Measurements from ENCODE around the gene MCRS1. TPM values are rescaled to one million over a fixed set of nuclear protein-coding genes. Genes with fewer than 3 reads are reported as not detected.

Gene MCRS1
- total RNA-seq, 1 donor from 2014 or later: 21.6 TPM

GRCh38 chr12:49555631-49556390 is 12.1 kb downstream of the MCRS1 start:
- DNase-seq: no peak

DNA sequence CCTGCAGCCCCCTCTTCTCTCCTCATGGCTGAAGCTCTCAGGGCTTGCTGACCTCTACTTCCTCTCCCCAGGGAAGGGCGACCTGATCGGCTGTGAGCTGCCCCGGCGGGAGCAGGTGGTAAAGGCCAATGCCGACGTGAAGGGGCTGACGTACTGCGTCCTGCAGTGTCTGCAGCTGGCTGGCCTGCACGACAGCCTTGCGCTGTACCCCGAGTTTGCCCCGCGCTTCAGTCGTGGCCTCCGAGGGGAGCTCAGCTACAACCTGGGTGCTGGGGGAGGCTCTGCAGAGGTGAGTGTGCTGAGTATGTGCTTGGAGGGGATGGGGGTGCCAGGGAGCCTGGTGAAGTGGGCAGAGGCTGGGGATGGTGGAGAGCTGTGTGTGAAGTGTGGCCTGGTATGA is 13.7 kb downstream of the MCRS1 start:
- DNase-seq: no peak

GRCh38 chr12:49553512-49554088 is 14.3 kb downstream of the MCRS1 start:
- DNase-seq: no peak

DNA sequence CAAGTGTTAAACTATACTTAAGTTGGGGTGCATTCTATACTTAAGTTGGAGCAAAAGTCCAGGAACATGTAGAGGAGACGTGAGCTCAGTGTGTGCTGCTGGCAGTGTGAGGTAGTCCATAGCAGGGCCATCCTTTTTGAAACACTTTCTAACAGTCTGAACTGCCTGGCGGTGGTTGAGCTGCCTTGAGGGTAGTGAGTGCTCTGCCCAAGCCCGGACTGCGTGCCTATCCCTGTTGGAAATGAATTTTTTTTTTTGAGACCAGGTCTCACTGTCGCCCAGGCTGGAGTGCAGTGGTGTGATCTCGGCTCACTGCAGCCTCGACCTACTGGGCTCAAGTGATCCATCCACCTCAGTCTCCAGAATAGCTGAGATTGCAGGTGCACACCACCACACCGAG is 15.0 kb downstream of the MCRS1 start:
- DNase-seq: no peak

- no peak for DNase-seq
These were observed 15.5 kb downstream of the MCRS1 start for GRCh38 chr12:49552425-49552824.

DNA sequence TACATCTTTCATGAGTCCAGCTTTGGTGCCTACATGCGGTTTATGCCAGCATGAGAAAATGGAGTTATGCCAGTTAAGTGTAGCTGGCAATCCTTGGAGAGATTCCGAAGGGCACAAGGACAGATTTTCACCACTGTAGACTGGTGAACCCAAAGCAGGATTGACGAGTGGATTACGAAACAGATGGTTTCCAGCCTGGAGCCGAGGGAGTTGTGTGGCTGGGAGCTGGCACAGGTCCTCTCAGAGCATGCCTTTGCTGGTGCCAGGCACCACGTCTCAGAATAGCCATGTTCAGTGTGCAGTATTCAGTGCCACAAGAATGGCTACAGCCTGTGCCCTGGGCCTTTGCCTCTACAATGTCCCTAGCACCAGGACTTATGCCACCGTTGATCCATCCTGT is 15.9 kb downstream of the MCRS1 start:
- no peak for DNase-seq

- DNase-seq: no peak
These were observed 17.2 kb downstream of the MCRS1 start for GRCh38 chr12:49550693-49551252.

GRCh38 chr12:49549735-49550692 is 17.9 kb downstream of the MCRS1 start:
- DNase-seq: no peak

GRCh38 chr12:49548822-49549648 is 18.9 kb downstream of the MCRS1 start:
- DNase-seq: no peak

- DNase-seq: no peak
These were observed 19.5 kb downstream of the MCRS1 start for GRCh38 chr12:49548481-49548821.

DNA sequence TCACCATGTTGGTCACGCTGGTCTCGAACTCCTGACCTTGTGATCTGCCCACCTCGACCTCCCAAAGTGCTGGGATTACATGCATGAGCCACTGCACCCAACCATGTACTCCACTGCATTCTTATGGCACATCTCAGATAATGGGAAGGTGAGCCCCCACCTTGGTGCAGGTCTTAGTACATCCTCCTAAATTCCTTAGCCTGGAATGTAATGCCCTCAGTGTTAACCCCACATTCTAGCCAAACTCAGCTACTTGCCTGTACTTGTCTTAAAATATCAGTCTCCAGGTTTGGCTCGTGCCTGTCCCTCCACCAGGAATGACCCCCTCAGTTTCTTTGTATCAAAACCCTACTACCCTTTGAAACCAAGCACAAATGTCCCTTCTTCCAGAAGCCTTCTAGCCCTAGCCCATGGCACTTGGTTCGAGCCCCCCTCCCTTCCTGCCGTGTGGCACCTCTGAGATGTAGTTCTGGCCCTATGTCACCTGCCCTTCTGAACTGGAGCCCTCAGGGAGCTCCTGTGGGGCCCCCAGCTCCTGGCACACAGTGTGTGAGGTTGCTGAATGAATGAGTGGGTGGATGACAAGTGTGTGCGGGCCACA is 20.8 kb downstream of the MCRS1 start:
- DNase-seq: no peak

- no peak for DNase-seq
These were observed 21.5 kb downstream of the MCRS1 start for GRCh38 chr12:49546481-49546880.

DNA sequence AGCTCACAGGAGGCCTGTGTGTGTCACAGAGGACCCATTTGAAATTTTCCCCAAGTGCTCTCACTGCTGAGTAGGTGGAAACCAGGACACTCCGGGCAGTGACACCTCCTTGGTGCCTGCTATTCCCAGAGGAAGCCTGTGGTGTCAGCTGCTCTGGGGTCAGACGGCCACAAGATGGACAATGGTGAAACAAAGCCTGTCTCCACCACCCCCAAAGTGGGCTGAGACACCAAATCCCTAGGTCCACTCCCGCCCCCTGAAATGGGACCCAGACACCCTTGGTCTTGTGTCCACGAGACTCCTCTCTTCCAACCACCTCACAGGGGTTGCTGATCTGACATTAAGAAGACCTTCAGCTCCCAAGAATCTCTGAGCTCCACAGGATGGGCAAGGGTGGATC is 22.1 kb downstream of the MCRS1 start:
- DNase-seq: no peak

- no peak for DNase-seq
These were observed 23.8 kb downstream of the MCRS1 start for GRCh38 chr12:49543914-49544815.

DNA sequence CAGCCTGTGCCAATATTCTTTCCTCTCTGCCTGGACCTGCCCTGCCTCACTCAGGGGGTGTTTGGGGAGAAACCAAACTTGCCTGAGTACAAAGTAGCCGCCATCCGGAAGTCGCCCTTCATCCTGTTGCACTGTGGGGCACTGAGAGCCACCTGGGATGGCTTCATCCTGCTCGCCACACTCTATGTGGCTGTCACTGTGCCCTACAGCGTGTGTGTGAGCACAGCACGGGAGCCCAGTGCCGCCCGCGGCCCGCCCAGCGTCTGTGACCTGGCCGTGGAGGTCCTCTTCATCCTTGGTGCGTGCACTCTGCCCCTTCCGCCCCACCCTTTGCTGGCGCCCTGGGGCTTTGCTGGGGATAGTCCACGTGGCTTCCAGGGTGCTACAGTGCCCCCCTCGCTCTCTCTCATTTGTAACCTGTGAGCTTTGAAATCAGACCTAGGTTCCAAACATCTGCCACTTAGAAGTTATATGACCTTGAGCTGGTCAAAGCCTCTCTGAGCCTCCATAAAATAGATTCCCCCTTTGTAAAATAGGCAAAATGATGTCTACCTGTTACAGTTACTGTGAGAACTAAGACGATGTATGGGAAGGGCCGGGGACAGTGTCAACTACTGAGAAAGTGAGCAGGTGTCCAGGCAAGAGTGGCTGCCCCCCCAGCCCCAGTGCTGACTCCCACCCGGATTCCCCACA is 24.6 kb downstream of the MCRS1 start:
- DNase-seq: no peak

- DNase-seq: no peak
These were observed 25.3 kb downstream of the MCRS1 start for GRCh38 chr12:49542592-49543160.

- no peak for DNase-seq
These were observed 25.9 kb downstream of the MCRS1 start for GRCh38 chr12:49541911-49542505.

- no peak for DNase-seq
These were observed 26.6 kb downstream of the MCRS1 start for GRCh38 chr12:49541140-49541861.

Data from skin of body (tissue), 2 donors.